HS-27A (cell line): ENCODE results near the gene IER3.

Source experiments
- DNase-seq: peaks from one replicate; pipeline ENCODE4 v3.0.0-alpha.2; 2012; ENCODE audit warnings: low read depth, missing footprints

Gene IER3

DNA sequence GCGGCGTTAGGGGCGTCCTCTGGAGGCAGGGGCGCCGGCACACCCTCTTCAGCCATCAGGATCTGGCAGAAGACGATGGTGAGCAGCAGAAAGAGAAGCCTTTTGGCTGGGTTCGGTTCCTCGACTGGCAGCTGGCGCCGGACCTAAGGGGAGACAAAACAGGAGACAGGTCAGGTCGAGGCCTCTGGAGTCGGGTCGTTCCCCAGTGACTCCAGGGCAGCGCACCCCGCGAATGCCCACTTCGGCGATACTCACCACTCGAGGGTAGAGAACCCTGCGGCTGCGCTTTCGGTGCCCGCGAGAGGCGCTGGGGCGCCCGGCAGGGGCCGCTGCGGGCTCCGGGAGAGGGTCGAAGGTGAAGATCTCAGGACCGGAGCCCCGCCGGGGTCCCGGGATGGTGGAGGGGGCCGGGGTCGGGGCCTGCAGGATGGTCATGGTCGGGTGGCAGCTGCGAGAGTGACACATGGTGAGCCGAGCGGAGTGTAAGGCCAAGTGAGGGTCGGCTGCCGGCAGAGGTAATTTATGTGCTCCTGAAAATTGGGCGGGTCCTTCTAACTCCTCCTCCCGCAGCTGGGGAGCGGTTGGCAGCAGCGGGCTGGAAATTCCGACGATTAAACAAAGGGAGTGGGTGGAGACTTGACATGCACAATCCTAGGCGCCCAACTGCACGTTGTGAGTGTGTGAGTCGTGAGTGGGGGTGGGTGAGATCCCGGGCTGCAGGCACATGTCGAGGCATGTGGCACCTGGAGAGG, at the start of gene IER3:
Gene IER3 (minus strand): TSS at position 494 of the 752 bp plus-strand sequence. CDS start 29 bp downstream, at position 465.
- peak; percentile 86 for DNase-seq

DNA sequence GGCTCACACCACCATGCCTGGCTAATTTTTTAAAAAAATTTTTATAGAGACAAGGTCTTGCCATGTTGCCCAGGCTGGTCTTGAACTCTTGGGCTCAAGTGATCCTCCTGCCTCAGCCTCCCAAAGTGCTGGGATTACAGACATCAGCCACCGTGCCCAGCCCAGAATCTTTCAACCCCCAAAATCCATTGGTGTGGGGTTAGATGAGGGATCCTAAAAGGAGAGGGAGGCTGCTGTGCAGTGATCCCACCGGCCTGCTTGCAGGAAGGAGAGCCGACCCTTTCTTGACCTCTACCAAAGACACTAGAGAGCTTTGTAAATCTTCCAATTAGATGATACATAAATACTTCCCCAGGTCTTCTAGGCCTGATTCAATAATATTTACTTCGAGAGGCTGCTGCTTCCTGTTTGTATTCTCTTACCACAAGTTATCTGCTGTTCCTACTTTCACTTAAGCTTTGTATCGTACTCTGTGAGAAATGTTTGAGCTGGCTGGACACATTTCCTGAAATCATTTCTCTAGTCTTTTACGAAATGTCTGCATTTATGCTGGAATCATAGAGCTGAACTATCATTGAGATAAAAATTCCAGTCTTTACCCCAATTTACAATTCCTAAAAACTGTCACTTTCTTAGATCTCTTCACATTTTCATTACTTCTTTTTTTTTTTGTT, 49.3 kb upstream of the IER3 start:
- DNase-seq: no peak

DNA sequence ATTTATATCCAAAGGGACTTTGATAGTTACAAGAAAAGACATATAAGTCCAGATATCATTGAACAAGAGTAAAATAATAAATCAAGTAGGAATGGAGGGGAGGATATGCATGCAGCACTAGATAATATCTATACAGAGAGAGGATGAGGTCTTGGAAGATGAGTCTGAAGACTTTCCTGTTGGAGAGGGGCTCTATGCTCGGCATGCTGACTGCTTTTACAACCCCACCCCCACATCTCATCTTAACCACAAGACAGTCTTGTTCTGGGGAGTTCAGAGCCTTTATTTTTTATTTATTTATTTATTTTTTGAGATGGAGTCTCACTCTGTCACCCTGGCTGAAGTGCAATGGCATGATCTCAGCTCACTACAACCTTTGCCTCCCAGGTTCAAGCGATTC, 48.4 kb upstream of the IER3 start:
- DNase-seq: no peak

- DNase-seq: no peak
Measured at GRCh38 chr6:30790724-30791383, 46.5 kb upstream of the IER3 start.

DNA sequence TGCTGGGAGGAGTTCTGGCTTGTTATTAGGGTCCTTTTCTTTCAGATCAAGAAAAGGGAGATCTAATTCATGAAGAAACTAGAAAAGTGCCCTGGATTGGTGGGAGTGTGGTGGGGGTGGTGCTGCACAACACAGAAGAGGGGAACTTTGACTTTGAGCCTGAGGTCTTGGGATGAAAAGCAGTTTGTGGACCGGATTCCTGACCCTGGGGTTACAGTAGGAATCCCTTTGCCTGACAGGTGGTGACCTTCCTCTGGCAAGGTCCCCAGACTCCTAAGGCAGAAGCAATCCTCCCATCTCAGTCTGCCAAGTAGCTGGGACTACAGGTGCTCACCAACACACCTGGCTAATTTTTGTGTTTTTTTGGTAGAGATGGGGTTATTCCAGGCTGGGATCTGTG, 45.3 kb upstream of the IER3 start:
- no peak for DNase-seq

- DNase-seq: no peak
Measured at GRCh38 chr6:30787954-30788353, 43.6 kb upstream of the IER3 start.

DNA sequence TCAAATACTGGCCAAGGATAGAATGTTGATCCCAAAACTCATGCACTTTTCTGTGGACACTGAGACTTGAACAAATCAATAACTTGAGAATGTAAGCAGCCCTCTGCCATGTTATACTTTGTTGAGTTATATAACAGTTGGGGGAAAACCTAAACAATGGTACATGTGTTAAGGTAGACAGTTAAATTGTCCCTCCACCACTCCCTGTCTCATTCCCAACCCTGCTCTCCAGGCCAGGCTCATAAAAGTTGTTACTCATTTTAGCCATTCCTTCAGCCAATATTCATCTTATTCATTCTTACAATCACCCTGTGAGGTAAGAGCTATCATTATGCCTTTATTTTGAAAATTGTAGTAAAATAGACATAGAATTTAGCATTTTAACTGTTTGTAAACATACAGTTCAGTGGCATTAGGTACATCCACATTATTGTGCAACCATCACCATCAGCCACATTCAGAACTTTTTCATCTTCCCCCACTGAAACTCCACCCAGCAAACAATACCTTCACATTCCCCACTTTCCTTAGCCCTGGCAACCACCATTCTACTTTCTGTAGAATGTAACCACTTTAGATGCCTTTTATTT, 38.2 kb upstream of the IER3 start:
- DNase-seq: no peak

- peak; percentile 99 for DNase-seq
Measured at GRCh38 chr6:30781743-30782424, 37.5 kb upstream of the IER3 start.

GRCh38 chr6:30781395-30781742, 37.0 kb upstream of the IER3 start:
- DNase-seq: no peak

DNA sequence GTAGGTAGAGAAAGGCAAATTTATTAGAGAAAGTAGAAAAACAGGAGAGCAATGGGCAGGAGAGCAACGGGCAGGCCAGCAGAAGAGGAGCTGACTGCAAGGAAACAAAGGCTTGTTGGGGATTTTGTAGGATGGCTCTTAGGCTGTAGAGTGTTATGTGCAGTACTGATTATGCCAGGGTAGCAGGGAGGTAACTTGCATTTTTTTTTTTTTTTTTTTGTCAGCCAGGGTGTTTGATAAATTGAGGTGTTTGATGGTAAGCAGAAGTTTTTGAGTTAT, 36.2 kb upstream of the IER3 start:
- no peak for DNase-seq

GRCh38 chr6:30779850-30780641, 35.7 kb upstream of the IER3 start:
- no peak for DNase-seq

DNA sequence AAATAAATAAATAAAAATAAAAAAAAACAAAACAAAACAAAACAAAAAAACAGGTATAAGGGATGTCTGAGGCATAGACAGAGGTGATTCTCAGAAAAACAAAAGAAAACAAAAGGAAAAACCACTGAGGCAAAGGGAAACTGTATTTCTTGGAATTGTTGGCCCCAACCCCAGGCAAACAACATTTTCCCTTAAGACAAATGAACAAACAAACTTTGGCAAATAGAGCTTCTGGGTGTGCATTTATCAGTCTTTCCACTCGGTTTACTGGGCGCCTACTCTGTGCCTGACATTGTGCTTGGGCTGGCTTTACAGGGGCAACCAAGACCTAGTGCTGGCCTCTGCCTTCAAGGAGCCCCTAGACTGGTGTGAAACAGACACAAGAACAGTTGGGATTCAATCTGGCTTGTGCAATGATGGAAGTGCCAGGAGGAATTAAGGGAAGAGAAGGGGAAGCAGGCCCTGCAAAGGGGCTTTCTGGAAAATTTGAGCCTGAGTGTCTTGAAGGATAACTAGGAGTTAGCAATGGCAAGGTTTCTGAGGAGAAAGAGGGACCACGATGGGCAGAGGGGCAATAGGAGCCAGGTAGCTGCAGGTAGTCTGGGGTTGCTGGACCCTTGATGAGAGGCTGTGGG, 33.8 kb upstream of the IER3 start:
- no peak for DNase-seq

DNA sequence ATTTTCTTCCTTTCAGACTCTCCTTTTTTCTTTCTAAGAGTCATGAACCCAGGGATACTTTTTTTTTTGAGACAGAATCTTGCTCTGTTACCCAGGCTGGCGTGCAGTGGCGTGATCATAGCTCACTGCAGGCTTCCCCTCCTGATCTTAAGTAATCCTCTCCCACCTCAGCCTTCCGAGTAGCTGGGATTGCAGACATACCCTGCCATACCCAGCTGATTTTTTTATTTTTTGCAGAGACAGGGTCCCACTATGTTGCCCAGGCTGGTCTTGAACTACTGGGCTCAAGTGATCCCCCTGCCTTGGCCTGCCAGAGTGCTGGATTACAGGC, 32.8 kb upstream of the IER3 start:
- no peak for DNase-seq

- DNase-seq: no peak
Measured at GRCh38 chr6:30776390-30777154, 32.2 kb upstream of the IER3 start.

GRCh38 chr6:30775104-30775503, 30.8 kb upstream of the IER3 start:
- DNase-seq: no peak

DNA sequence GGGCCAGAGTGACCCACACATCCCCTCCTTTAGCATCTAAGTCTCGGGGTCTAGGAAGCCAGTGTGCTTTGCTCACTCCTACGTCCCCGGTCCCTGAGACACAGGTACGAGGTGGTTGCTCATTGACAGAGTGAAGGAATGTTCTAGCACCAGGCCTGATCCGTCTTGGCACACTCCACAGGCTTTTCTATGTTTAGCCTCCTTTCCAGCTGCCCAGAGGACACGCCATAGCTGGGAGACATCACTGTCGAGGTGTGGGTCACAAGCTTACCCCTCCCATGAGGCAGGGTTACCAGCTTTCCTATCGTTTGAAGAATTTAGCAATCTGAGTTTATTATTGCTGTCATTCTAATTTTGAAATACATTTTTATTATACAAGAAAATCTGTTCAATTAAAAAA, 30.4 kb upstream of the IER3 start:
- no peak for DNase-seq

DNA sequence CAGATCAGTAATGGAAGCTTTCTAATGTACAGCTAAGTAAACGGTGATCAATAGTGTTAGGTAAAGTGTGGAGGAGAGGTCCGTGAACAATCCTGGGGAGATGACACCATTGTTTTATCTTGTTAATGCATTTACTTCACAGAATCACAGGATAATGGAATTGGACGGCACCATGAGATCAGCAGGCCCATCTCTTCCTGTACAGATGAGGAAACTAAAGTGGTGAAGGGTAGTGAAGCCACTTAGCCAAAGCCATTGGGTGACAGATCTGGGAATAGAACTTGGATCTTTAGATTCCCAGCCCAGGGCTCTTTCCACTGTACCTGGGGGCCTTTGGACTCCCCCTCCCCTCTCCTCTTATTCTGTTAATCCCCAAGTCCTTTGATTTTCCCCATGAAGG, 26.2 kb upstream of the IER3 start:
- DNase-seq: no peak

- no peak for DNase-seq
Measured at GRCh38 chr6:30769853-30770524, 25.6 kb upstream of the IER3 start.

DNA sequence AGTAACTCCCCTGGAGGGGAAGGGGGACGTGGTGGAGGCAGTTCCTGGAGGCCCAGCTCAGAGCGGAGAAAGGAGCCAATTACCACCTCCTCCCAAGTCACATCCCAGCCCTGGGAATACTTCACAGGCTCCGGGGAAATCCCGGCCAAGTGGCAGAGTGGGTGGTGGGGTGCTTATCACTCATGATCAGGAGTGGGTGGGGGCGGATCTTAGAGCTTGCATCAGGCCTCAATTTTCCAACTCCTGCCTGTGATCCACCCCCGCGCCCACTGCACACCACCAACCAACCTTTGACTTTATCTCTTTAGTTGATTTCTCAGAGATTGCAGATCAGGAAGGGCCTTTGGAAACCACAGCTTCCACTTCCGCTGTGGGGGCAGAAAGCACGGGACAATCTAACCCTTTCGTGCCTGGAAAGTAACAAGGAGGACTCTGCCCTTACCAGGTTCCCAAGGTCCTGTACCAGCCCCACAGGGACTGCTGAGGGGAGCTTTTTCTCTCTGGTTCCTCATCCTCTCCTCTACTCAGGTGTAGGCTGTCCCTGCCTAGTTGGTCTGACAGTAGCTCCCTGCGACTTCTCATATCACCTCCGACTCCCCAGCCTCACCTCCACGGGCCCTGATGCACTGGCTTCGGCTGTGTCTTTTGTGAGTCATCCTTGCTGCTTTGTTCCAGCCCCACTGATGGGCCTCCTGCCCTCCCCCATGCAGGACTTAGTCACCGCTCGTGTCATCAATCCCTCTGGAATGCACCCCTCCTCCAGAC, 24.9 kb upstream of the IER3 start:
- DNase-seq: peak; percentile 97
